ENCODE results near the gene COQ9.

COQ9 gene

DNA sequence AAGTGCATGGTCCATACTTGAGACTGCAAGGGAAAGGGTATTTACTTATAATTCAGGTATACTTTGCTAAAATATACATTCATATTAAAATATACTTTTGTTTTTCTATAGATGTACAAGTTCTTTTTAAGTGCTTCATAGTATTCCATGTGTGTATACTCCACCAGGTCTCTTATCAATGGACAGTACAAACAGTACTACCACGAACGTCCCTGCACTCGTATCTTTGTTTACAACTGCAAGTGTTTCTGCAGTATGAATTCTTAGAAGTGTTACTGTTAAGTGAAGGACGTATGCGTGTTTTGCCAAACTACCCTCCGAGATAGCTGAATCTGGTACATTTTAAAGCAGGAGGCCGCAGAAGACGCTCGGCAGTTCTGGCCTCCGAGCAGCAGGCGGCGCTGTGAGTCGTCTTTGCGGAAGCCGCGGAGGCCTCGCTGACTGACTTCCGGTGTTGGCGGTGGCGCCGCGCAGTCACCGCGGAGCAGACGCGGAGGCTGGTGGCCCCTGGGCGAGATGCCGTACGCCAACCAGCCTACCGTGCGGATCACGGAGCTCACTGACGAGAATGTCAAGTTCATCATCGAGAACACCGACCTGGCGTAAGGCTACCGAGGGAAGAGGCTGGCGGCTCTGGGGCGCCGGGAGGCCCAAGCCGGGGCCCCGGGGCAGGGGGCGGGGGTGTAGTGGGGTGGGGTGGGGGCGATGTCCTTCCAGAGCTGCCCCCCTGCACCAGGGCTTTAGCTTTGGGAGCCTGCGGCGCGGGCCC lies 15.1 kb downstream of the COQ9 start, which contains the start of gene POLR2C (continued):
- TF ChIP-seq, protein P1, sequence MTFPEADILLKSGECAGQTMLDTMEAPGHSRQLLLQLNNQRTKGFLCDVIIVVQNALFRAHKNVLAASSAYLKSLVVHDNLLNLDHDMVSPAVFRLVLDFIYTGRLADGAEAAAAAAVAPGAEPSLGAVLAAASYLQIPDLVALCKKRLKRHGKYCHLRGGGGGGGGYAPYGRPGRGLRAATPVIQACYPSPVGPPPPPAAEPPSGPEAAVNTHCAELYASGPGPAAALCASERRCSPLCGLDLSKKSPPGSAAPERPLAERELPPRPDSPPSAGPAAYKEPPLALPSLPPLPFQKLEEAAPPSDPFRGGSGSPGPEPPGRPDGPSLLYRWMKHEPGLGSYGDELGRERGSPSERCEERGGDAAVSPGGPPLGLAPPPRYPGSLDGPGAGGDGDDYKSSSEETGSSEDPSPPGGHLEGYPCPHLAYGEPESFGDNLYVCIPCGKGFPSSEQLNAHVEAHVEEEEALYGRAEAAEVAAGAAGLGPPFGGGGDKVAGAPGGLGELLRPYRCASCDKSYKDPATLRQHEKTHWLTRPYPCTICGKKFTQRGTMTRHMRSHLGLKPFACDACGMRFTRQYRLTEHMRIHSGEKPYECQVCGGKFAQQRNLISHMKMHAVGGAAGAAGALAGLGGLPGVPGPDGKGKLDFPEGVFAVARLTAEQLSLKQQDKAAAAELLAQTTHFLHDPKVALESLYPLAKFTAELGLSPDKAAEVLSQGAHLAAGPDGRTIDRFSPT (tag by site-specific recombination; IDR thresholded peaks at IDR 0.05) = no peak
- TF ChIP-seq ZNF521 (tag by site-specific recombination; IDR thresholded peaks at IDR 0.05) (no peak), ZNF274 (IDR thresholded peaks at IDR 0.05; ENCODE audit: low read length) (no peak), ZNF274 (tag by site-specific recombination; IDR thresholded peaks at IDR 0.05; ENCODE audit: borderline replicate concordance) (no peak), PRDM1 (tag by site-specific recombination; IDR thresholded peaks at IDR 0.05) (no peak)

DNA sequence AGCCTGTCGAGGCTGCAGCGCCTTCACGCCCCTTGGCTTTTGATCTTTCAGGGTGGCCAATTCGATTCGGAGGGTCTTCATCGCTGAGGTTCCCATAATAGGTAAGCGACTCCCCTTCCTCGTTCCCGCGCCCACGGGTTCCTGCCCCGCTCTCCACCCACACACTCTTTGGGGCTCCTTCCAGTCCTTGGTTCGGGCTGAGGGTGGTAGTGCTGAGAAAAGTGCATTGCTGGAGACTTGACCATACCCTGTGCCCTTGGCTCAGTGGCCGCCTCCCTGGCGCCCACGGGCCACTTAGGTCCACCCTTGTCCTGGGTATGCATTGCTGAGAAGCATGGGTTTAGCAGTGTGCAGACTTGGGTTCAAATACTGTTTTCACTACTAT lies 15.7 kb downstream of the COQ9 start:
- ChIA-PET POLR2A (interaction anchor here (0.9 to 3.7 kb wide), 12 partner anchors 10 to 277 kb away, joined by 3 to 40 read pairs (median 6); partner anchors contain the start of genes CIAPIN1, COQ9, PSME3IP1 and RSPRY1), CTCF (interaction anchor here (0.7 to 2.9 kb wide), 16 partner anchors 11 to 1134 kb away, joined by 3 to 24 read pairs (median 4); partner anchors contain the start of genes COQ9 and DOK4)
- Histone ChIP-seq H3K4me3 (ENCODE audit: low read depth, low read length) (peak overlapping the region; percentile 83), H3K4me1 (ENCODE audit: control insufficient read depth, insufficient read depth, low read length) (no peaks in the 10 kb centered on the region; the same call in 1 of the 2 replicates), H3K36me3 (ENCODE audit: control insufficient read depth in 2 of 2, insufficient read depth in 1 of 2, low read length in 2 of 2) (peaks cover 28 to 87% of the 10 kb centered on the region in 2 experiments), H3K27ac (ENCODE audit: extremely low read depth, low read depth, low read length) (peak overlapping the region; percentile 45), H3K9me3 (ENCODE audit: control insufficient read depth, insufficient read depth, low read depth, low read length) (no peaks in the 10 kb centered on the region)
- no peak for TF ChIP-seq ZNF292 (tag by site-specific recombination; IDR thresholded peaks at IDR 0.05; ENCODE audit: borderline replicate concordance, low read depth)
- TF ChIP-seq ZBTB17 (tag by site-specific recombination; IDR thresholded peaks at IDR 0.05) = peak; percentile 64
- TF ChIP-seq ZNF16 (tag by site-specific recombination; IDR thresholded peaks at IDR 0.05; ENCODE audit: low read depth) = no peak
- peak; percentile 65 for TF ChIP-seq EGR2 (tag by site-specific recombination; IDR thresholded peaks at IDR 0.05; ENCODE audit: low read depth)
- TF ChIP-seq, protein P2, sequence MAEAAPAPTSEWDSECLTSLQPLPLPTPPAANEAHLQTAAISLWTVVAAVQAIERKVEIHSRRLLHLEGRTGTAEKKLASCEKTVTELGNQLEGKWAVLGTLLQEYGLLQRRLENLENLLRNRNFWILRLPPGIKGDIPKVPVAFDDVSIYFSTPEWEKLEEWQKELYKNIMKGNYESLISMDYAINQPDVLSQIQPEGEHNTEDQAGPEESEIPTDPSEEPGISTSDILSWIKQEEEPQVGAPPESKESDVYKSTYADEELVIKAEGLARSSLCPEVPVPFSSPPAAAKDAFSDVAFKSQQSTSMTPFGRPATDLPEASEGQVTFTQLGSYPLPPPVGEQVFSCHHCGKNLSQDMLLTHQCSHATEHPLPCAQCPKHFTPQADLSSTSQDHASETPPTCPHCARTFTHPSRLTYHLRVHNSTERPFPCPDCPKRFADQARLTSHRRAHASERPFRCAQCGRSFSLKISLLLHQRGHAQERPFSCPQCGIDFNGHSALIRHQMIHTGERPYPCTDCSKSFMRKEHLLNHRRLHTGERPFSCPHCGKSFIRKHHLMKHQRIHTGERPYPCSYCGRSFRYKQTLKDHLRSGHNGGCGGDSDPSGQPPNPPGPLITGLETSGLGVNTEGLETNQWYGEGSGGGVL (tag by site-specific recombination; IDR thresholded peaks at IDR 0.05) = no peak
- TF ChIP-seq ZFHX2 (tag by site-specific recombination; conservative IDR thresholded peaks at IDR 0.05) = peak; percentile 81

DNA sequence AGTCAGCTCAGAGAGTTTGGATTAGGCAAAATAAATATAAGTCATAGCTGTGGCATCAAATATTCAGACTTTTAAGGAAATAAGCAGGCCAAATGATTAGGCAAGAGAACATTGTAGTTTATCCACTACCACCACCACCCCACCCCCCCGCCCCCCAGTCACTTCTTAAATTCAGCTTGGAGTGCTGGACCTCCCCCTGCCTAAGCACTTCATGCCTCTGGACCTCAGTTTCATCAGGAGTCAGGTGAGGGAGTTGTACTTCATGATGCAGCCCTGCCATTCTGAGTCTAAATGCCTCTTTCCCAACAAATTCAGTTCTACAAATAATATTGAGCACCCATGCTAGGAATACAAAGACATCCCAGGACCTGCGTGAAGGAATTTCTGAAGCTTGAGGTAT lies 17.2 kb downstream of the COQ9 start:
- no peaks in the 10 kb centered on the region; the same call in 1 of the 2 replicates for H3K4me1 ChIP-seq (ENCODE audit: control insufficient read depth, insufficient read depth, low read length)
- ChIA-PET POLR2A (interaction anchor here (3.7 kb wide), 1 partner anchor 17 kb away, joined by 40 read pairs; the partner anchor contains the start of genes CIAPIN1 and COQ9), CTCF (interaction anchor here (1.2 kb wide), 1 partner anchor 55 kb away, joined by 3 read pairs; no protein-coding TSS in a partner anchor)
- H3K36me3 ChIP-seq (ENCODE audit: control insufficient read depth in 2 of 2, insufficient read depth in 1 of 2, low read length in 2 of 2) = peaks cover 28 to 87% of the 10 kb centered on the region in 2 experiments
- H3K9me3 ChIP-seq (ENCODE audit: control insufficient read depth, insufficient read depth, low read depth, low read length) = no peaks in the 10 kb centered on the region
- no peak overlapping the region for H3K4me3 ChIP-seq (ENCODE audit: low read depth, low read length)
- no peak overlapping the region for H3K27ac ChIP-seq (ENCODE audit: extremely low read depth, low read depth, low read length)
- TF ChIP-seq MZF1 (tag by site-specific recombination; IDR thresholded peaks at IDR 0.05; ENCODE audit: borderline replicate concordance) (no peak), ZNF10 (tag by site-specific recombination; IDR thresholded peaks at IDR 0.05) (no peak)
- TF ChIP-seq, protein P3, sequence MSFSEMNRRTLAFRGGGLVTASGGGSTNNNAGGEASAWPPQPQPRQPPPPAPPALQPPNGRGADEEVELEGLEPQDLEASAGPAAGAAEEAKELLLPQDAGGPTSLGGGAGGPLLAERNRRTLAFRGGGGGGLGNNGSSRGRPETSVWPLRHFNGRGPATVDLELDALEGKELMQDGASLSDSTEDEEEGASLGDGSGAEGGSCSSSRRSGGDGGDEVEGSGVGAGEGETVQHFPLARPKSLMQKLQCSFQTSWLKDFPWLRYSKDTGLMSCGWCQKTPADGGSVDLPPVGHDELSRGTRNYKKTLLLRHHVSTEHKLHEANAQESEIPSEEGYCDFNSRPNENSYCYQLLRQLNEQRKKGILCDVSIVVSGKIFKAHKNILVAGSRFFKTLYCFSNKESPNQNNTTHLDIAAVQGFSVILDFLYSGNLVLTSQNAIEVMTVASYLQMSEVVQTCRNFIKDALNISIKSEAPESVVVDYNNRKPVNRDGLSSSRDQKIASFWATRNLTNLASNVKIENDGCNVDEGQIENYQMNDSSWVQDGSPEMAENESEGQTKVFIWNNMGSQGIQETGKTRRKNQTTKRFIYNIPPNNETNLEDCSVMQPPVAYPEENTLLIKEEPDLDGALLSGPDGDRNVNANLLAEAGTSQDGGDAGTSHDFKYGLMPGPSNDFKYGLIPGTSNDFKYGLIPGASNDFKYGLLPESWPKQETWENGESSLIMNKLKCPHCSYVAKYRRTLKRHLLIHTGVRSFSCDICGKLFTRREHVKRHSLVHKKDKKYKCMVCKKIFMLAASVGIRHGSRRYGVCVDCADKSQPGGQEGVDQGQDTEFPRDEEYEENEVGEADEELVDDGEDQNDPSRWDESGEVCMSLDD (tag by site-specific recombination; IDR thresholded peaks at IDR 0.05) = no peak
- TF ChIP-seq, protein P4, sequence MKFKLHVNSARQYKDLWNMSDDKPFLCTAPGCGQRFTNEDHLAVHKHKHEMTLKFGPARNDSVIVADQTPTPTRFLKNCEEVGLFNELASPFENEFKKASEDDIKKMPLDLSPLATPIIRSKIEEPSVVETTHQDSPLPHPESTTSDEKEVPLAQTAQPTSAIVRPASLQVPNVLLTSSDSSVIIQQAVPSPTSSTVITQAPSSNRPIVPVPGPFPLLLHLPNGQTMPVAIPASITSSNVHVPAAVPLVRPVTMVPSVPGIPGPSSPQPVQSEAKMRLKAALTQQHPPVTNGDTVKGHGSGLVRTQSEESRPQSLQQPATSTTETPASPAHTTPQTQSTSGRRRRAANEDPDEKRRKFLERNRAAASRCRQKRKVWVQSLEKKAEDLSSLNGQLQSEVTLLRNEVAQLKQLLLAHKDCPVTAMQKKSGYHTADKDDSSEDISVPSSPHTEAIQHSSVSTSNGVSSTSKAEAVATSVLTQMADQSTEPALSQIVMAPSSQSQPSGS (tag by site-specific recombination; IDR thresholded peaks at IDR 0.05; ENCODE audit: low read depth) = no peak
- TF ChIP-seq, protein P5, sequence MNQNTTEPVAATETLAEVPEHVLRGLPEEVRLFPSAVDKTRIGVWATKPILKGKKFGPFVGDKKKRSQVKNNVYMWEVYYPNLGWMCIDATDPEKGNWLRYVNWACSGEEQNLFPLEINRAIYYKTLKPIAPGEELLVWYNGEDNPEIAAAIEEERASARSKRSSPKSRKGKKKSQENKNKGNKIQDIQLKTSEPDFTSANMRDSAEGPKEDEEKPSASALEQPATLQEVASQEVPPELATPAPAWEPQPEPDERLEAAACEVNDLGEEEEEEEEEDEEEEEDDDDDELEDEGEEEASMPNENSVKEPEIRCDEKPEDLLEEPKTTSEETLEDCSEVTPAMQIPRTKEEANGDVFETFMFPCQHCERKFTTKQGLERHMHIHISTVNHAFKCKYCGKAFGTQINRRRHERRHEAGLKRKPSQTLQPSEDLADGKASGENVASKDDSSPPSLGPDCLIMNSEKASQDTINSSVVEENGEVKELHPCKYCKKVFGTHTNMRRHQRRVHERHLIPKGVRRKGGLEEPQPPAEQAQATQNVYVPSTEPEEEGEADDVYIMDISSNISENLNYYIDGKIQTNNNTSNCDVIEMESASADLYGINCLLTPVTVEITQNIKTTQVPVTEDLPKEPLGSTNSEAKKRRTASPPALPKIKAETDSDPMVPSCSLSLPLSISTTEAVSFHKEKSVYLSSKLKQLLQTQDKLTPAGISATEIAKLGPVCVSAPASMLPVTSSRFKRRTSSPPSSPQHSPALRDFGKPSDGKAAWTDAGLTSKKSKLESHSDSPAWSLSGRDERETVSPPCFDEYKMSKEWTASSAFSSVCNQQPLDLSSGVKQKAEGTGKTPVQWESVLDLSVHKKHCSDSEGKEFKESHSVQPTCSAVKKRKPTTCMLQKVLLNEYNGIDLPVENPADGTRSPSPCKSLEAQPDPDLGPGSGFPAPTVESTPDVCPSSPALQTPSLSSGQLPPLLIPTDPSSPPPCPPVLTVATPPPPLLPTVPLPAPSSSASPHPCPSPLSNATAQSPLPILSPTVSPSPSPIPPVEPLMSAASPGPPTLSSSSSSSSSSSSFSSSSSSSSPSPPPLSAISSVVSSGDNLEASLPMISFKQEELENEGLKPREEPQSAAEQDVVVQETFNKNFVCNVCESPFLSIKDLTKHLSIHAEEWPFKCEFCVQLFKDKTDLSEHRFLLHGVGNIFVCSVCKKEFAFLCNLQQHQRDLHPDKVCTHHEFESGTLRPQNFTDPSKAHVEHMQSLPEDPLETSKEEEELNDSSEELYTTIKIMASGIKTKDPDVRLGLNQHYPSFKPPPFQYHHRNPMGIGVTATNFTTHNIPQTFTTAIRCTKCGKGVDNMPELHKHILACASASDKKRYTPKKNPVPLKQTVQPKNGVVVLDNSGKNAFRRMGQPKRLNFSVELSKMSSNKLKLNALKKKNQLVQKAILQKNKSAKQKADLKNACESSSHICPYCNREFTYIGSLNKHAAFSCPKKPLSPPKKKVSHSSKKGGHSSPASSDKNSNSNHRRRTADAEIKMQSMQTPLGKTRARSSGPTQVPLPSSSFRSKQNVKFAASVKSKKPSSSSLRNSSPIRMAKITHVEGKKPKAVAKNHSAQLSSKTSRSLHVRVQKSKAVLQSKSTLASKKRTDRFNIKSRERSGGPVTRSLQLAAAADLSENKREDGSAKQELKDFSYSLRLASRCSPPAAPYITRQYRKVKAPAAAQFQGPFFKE (tag by site-specific recombination; IDR thresholded peaks at IDR 0.05; ENCODE audit: borderline replicate concordance) = no peak
